SK-N-SH (cell line): ENCODE measurements around the gene RAPGEF6. TPM values are rescaled to one million over a fixed set of nuclear protein-coding genes. Genes with fewer than 3 reads are reported as not detected.

ENCODE experiments used
- CTCF ChIA-PET: fragments of 300-600, 350-600 bp; formaldehyde crosslinking; extraction: SDS; loops from one replicate; lab custom pipeline; 2021; lab: Yijun Ruan, JAX
- POLR2A ChIA-PET: fragments of 350-600 bp; sonication (Branson Sonifier 250); formaldehyde crosslinking; extraction: SDS; loops from one replicate; lab custom pipeline; 2020; ENCODE audit warnings: antibody characterized with exemption, inconsistent platforms; lab: Yijun Ruan, JAX
- DNase-seq: peaks from one replicate; pipeline ENCODE4 v3.0.0; 2012
- H2AFZ ChIP-seq: fragments of 200-600 bp; sonication (generic); 2 replicates; pipeline ENCODE4 v1.8.1; 2016; ENCODE audit warnings: antibody characterized with exemption, mild to moderate bottlenecking, low read depth
- H3F3A ChIP-seq: fragments of 200-600 bp; sonication (generic); replicated peaks from 2 replicates; pipeline ENCODE3; 2016; ENCODE audit warnings: antibody characterized with exemption, mild to moderate bottlenecking; ENCODE audit not compliant: insufficient read depth
- H3K27ac ChIP-seq, 2 experiments: fragments of 200-500 bp in 1 of 2; fragments of 200-600 bp in 1 of 2; sonication (Bioruptor generic) in 1 of 2; sonication (generic), shearing (Covaris generic) in 1 of 2; 2 replicates each; pipeline versions ENCODE4 v1.5.1 to v1.6.1; 2014 to 2016; ENCODE audit warnings: low read depth in 2 of 2, inconsistent platforms in 1 of 2, low read length in 1 of 2, mild to moderate bottlenecking in 1 of 2, mixed read lengths in 1 of 2
- H3K27me3 ChIP-seq: fragments of 200-600 bp; sonication (generic), shearing (Covaris generic); 2 replicates; pipeline ENCODE4 v1.6.1; 2016; ENCODE audit warnings: mixed run types; ENCODE audit not compliant: insufficient read depth
- H3K36me3 ChIP-seq, 2 experiments: fragments of 200-500 bp in 1 of 2; fragments of 200-600 bp in 1 of 2; sonication (Bioruptor generic) in 1 of 2; sonication (generic) in 1 of 2; replicated peaks in 1 of 2; 2 replicates each; pipeline versions ENCODE3 to v1.5.1; 2014 to 2016; ENCODE audit warnings: low read length in 1 of 2, mild to moderate bottlenecking in 1 of 2; ENCODE audit not compliant: insufficient read depth in 2 of 2, control insufficient read depth in 1 of 2
- H3K4me1 ChIP-seq, 2 experiments: fragments of 200-500 bp in 1 of 2; fragments of 200-600 bp in 1 of 2; sonication (Bioruptor generic) in 1 of 2; sonication (generic), shearing (Covaris generic) in 1 of 2; 2 replicates each; pipeline versions ENCODE4 v1.5.1 to v1.6.1; 2014 to 2016; ENCODE audit warnings: low read depth in 1 of 2, low read length in 1 of 2, mixed run types in 1 of 2; ENCODE audit not compliant: insufficient read depth in 2 of 2, control insufficient read depth in 1 of 2
- H3K4me2 ChIP-seq: fragments of 200-600 bp; sonication (generic), shearing (Covaris generic); 2 replicates; pipeline ENCODE4 v1.6.1; 2017; ENCODE audit warnings: mixed run types
- H3K4me3 ChIP-seq, 2 experiments: fragments of 200-500 bp in 1 of 2; fragments of 200-600 bp in 1 of 2; sonication (Bioruptor generic) in 1 of 2; sonication (generic), shearing (Covaris generic) in 1 of 2; 2 replicates each; pipeline versions ENCODE4 v1.5.1 to v1.8.1; 2014 to 2016; ENCODE audit warnings: low read depth in 2 of 2, inconsistent platforms in 1 of 2, low read length in 1 of 2, mild to moderate bottlenecking in 1 of 2, mixed read lengths in 1 of 2, moderate library complexity in 1 of 2
- H3K79me2 ChIP-seq: fragments of 200-600 bp; sonication (generic); 2 replicates; pipeline ENCODE4 v1.8.1; 2017; ENCODE audit warnings: mild to moderate bottlenecking; ENCODE audit not compliant: insufficient read depth
- H3K9ac ChIP-seq: fragments of 200-600 bp; sonication (generic); 2 replicates; pipeline ENCODE4 v1.6.1; 2017; ENCODE audit warnings: mixed run types
- H3K9me2 ChIP-seq: fragments of 200-600 bp; sonication (generic); 2 replicates; pipeline ENCODE4 v1.6.1; 2017; ENCODE audit warnings: mixed run types
- H3K9me3 ChIP-seq: fragments of 200-600 bp; sonication (generic); 2 replicates; pipeline ENCODE4 v1.6.1; 2017; ENCODE audit warnings: mixed run types, mild to moderate bottlenecking, moderate library complexity
- H4K20me1 ChIP-seq: fragments of 200-600 bp; sonication (generic); 2 replicates; pipeline ENCODE4 v1.6.1; 2017; ENCODE audit warnings: mild to moderate bottlenecking, mixed run types; ENCODE audit not compliant: insufficient read depth
- CHD2 ChIP-seq: fragments of 150-350 bp; IDR thresholded peaks from 2 replicates; pipeline ENCODE4 v1.6.1; 2018; ENCODE audit warnings: low read length; ENCODE audit not compliant: partially characterized antibody
- ELF1 ChIP-seq: IDR thresholded peaks from 2 replicates; pipeline ENCODE4 v1.4.0; 2012
- EZH2phosphoT487 ChIP-seq: fragments of 200-600 bp; sonication (generic); IDR thresholded peaks from 2 replicates; pipeline ENCODE4 v1.6.1; 2017; ENCODE audit warnings: low read depth, mixed run types, mild to moderate bottlenecking, antibody characterized with exemption, moderate library complexity, borderline replicate concordance
- FOXJ3 ChIP-seq: sonication (generic); formaldehyde crosslinking; IDR thresholded peaks from 2 replicates; pipeline ENCODE4 v1.5.1; 2020; ENCODE audit warnings: mild to moderate bottlenecking, missing genetic modification reagents
- GABPA ChIP-seq: IDR thresholded peaks from 2 replicates; pipeline ENCODE4 v1.4.0; 2012; ENCODE audit warnings: low read depth, mild to moderate bottlenecking
- MAX ChIP-seq: IDR thresholded peaks from 2 replicates; pipeline ENCODE4 v1.4.0; 2012; ENCODE audit warnings: low read depth
- MEF2A ChIP-seq: IDR thresholded peaks from 2 replicates; pipeline ENCODE4 v1.4.0; 2012; ENCODE audit warnings: low read depth, borderline replicate concordance
- PBX3 ChIP-seq: IDR thresholded peaks from 2 replicates; pipeline ENCODE4; 2012
- POLR2AphosphoS5 ChIP-seq: IDR thresholded peaks from 2 replicates; pipeline ENCODE4 v1.6.1; 2012; ENCODE audit warnings: low read depth, low read length
- RAD21 ChIP-seq: IDR thresholded peaks from 2 replicates; pipeline ENCODE4 v1.6.1; 2012; ENCODE audit warnings: mild to moderate bottlenecking, low read length
- RCOR1 ChIP-seq: fragments of 150-350 bp; IDR thresholded peaks from 2 replicates; pipeline ENCODE4 v1.6.1; 2017; ENCODE audit warnings: antibody characterized with exemption, low read length
- RFX5 ChIP-seq: IDR thresholded peaks from 2 replicates; pipeline ENCODE4 v1.6.1; 2012; ENCODE audit warnings: mild to moderate bottlenecking, improper control_type of control experiment, low read length
- SIN3A ChIP-seq: IDR thresholded peaks from 2 replicates; pipeline ENCODE4 v1.6.1; 2012; ENCODE audit warnings: low read depth, mild to moderate bottlenecking, low read length, moderate library complexity, borderline replicate concordance
- SMC3 ChIP-seq: IDR thresholded peaks from 2 replicates; pipeline ENCODE4 v1.6.1; 2012; ENCODE audit warnings: low read depth, low read length, improper control_type of control experiment
- TCF12 ChIP-seq: IDR thresholded peaks from 2 replicates; pipeline ENCODE4 v1.4.0; 2012
- ZBTB33 ChIP-seq: IDR thresholded peaks from 2 replicates; pipeline ENCODE4 v1.4.0; 2012; ENCODE audit warnings: low read depth, borderline replicate concordance
- whole genome bisulfite sequencing: methylation state at CpG from one replicate; pipeline ENCODE4 v1.1.6; 2017; ENCODE audit warnings: low lambda C conversion rate; 5-methylcytosine and 5-hydroxymethylcytosine counted together
- polyA plus RNA-seq, 3 experiments: library from polyadenylated mRNA; depleted of rRNA; stranded (reverse); fragments of >200 nt; gene quantifications; 2 replicates each; pipeline ENCODE4 v1.2.3, GENCODE V29; 2012
- TF ChIP-seq, protein P1 (sequence below): fragments of 200-600 bp; sonication (generic); IDR thresholded peaks from 2 replicates; pipeline ENCODE4 v1.6.1; 2017; ENCODE audit warnings: antibody characterized with exemption, mild to moderate bottlenecking, moderate library complexity

Gene RAPGEF6
- polyA plus RNA-seq, 1 of the 3 experiments (the other 2 are of a cell fraction): 2.9 TPM

DNA sequence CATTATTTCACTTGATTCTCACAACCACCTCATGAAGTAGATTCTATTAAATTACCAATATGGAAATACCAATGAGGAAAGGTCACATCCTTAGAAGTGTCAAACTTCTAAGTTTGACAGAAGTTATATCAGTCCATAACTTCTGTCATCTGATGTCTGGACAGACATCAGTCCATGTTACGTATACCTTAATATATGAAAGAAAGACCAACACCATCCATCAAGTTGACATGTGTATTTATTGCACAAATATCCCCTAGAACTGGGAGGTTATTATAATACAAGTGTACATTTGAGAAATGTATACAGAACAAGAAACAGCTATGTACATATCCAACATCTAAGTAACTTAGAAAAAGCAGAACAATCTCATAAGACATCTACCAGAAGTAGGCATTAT, 6.5 kb upstream of the RAPGEF6 start:
- Histone ChIP-seq H3K4me3 (no peak overlapping the region), H4K20me1 (no peaks in the 10 kb centered on the region), H3K27ac (no peak overlapping the region), H3K27me3 (no peaks in the 10 kb centered on the region), H3K9me3 (no peaks in the 10 kb centered on the region), H3K9me2 (no peaks in the 10 kb centered on the region), H3K36me3 (peaks cover 21 to 34% of the 10 kb centered on the region in 2 experiments), H2AFZ (no peak overlapping the region), H3K4me1 (peaks cover 2 to 3% of the 10 kb centered on the region in 2 experiments; a peak in 2 of 4 replicates), H3K9ac (no peak overlapping the region), H3K79me2 (no peaks in the 10 kb centered on the region), H3K4me2 (no peak overlapping the region), H3F3A (peaks cover 23% of the 10 kb centered on the region)
- DNase-seq: no peak
- CTCF ChIA-PET: interaction anchor here (1.3 to 1.5 kb wide), 2 partner anchors 52 to 366 kb away, joined by 5 to 6 read pairs; no protein-coding TSS in a partner anchor
- POLR2A ChIA-PET: no interaction called here
- 92% methylated on average over 1 of the region's 1 CpG for WGBS
- TF ChIP-seq ELF1: no peak
- TF ChIP-seq, protein P1, sequence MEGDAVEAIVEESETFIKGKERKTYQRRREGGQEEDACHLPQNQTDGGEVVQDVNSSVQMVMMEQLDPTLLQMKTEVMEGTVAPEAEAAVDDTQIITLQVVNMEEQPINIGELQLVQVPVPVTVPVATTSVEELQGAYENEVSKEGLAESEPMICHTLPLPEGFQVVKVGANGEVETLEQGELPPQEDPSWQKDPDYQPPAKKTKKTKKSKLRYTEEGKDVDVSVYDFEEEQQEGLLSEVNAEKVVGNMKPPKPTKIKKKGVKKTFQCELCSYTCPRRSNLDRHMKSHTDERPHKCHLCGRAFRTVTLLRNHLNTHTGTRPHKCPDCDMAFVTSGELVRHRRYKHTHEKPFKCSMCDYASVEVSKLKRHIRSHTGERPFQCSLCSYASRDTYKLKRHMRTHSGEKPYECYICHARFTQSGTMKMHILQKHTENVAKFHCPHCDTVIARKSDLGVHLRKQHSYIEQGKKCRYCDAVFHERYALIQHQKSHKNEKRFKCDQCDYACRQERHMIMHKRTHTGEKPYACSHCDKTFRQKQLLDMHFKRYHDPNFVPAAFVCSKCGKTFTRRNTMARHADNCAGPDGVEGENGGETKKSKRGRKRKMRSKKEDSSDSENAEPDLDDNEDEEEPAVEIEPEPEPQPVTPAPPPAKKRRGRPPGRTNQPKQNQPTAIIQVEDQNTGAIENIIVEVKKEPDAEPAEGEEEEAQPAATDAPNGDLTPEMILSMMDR: no peak
- TF ChIP-seq SIN3A: no peak
- no peak for TF ChIP-seq CHD2
- TF ChIP-seq PBX3: no peak
- TF ChIP-seq FOXJ3: no peak
- TF ChIP-seq SMC3: no peak
- TF ChIP-seq GABPA: no peak
- TF ChIP-seq MAX: no peak
- no peak for TF ChIP-seq TCF12

DNA sequence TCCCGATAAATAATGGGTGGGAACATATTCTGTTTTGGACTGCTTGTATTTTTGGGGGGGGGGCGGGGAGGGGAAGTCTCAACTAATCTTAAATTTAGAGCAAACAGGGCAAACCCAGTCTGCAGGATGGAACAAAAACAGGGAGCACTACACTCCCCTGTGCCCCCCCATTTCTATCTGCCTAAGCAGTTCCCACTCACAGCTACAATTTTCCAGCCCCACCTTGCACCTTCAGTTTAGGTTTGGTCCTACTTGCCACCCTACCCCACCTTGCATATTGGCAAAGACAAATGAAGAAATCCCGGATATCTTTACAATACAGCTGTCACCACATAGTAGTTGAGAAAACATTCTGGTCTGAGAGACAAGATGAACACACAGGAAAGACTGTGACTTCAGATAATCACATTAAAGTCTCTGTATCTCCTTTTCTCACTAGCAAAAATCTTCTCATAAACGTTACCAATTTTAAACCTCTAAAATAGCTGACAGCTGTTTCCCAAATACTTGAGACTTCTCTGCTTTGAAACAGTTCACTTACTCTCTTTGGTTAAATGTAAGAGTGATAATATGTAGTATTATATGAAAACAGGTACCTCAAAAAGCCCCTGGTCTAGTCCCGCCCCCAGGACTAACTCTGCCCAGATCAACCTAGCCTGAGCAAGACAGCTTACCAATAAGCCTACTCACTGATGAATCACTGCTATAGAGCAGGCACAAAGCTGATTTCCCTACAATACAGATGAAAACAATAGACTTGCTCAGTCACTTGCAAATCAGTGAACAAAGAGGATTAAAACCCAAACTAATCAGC, 5.2 kb upstream of the RAPGEF6 start:
- peaks cover 3 to 8% of the 10 kb centered on the region in 2 experiments; a peak in 3 of 4 replicates for H3K4me1 ChIP-seq
- no peak for TF ChIP-seq POLR2AphosphoS5
- TF ChIP-seq RFX5: no peak
- TF ChIP-seq RCOR1: no peak
- TF ChIP-seq RAD21: no peak
- TF ChIP-seq EZH2phosphoT487: no peak
- TF ChIP-seq ZBTB33: no peak
- TF ChIP-seq FOXJ3: no peak
- TF ChIP-seq MEF2A: no peak
- TF ChIP-seq PBX3: no peak
- no peak for TF ChIP-seq TCF12
- TF ChIP-seq GABPA: no peak
- TF ChIP-seq ELF1: no peak
- TF ChIP-seq, all 33 proteins: peak for 0
- DNase-seq: no peak
- no peaks in the 10 kb centered on the region for H3K27me3 ChIP-seq
- H3F3A ChIP-seq: peaks cover 30% of the 10 kb centered on the region
- ChIA-PET CTCF (interaction anchor here (1.3 to 1.5 kb wide), 2 partner anchors 51 to 367 kb away, joined by 5 to 6 read pairs; no protein-coding TSS in a partner anchor), POLR2A (interaction anchor here (1.0 kb wide), 1 partner anchor 157 kb away, joined by 3 read pairs; the partner anchor contains the start of gene FNIP1)
- no peak overlapping the region for H3K4me2 ChIP-seq
- H3K4me3 ChIP-seq: no peak overlapping the region
- no peaks in the 10 kb centered on the region for H3K79me2 ChIP-seq
- H4K20me1 ChIP-seq: no peaks in the 10 kb centered on the region
- WGBS: 76% methylated on average over 5 of the region's 5 CpGs
- no peaks in the 10 kb centered on the region for H3K9me2 ChIP-seq
- H3K9ac ChIP-seq: no peak overlapping the region
- H2AFZ ChIP-seq: no peak overlapping the region
- H3K27ac ChIP-seq: no peak overlapping the region
- no peaks in the 10 kb centered on the region for H3K9me3 ChIP-seq
- peaks cover 19 to 30% of the 10 kb centered on the region in 2 experiments for H3K36me3 ChIP-seq
